Stimulated activated memory B cell treated with anti-CD40 and anti-IgM and Interleukin-4, amounts not matched to agents 10 μg/mL and 1 μg/mL and 100 μg/mL, for 72 hours (primary cell): ENCODE results near the gene HOXA3.

Experiments
- ATAC-seq: fragments of 150-1000 bp; cut with Tn5 transposase; 2 replicates; pipeline ENCODE4 v1.10.0; 2021
- H3K27ac Mint-ChIP-seq: one replicate; pipeline ENCODE4 v1.8.0; 2022; ENCODE audit warnings: mild to moderate bottlenecking, mixed read lengths
- H3K27me3 Mint-ChIP-seq: one replicate; pipeline ENCODE4 v1.8.0; 2022; ENCODE audit warnings: mixed read lengths
- H3K36me3 Mint-ChIP-seq: one replicate; pipeline ENCODE4 v1.8.0; 2022; ENCODE audit warnings: mixed read lengths
- H3K4me1 Mint-ChIP-seq: one replicate; pipeline ENCODE4 v1.8.0; 2022; ENCODE audit warnings: mixed read lengths
- H3K4me3 Mint-ChIP-seq: one replicate; pipeline ENCODE4 v1.8.0; 2022; ENCODE audit warnings: mild to moderate bottlenecking, moderate library complexity, mixed read lengths
- H3K9me3 Mint-ChIP-seq: one replicate; pipeline ENCODE4 v1.8.0; 2022; ENCODE audit warnings: mixed read lengths

HOXA3 gene

GRCh38 chr7:27151931-27152815 lies at the start of gene HOXA3:
Gene HOXA3 (minus strand): TSS chr7:27152583. CDS start chr7:27110640, 41,943 bp downstream.
- Mint-ChIP-seq H3K27ac (peak within 1 kb of the TSS; percentile 14), H3K9me3 (peaks cover 3% of the 10 kb centered on the region), H3K27me3 (peaks cover 99% of the 10 kb centered on the region), H3K36me3 (peaks cover 4% of the 10 kb centered on the region), H3K4me3 (peak within 1 kb of the TSS; percentile 75), H3K4me1 (peaks cover 49% of the 10 kb centered on the region)
- no peak for ATAC-seq

- Mint-ChIP-seq H3K9me3 (no peaks in the 10 kb centered on the region), H3K4me1 (peaks cover 43% of the 10 kb centered on the region), H3K27ac (no peak overlapping the region), H3K4me3 (peak overlapping the region; percentile 25), H3K27me3 (peaks cover 94% of the 10 kb centered on the region), H3K36me3 (no peaks in the 10 kb centered on the region)
- no peak for ATAC-seq
These were observed 49.2 kb upstream of the HOXA3 start for GRCh38 chr7:27201580-27202017.

GRCh38 chr7:27200761-27201579 lies 48.6 kb upstream of the HOXA3 start:
- peaks cover 41% of the 10 kb centered on the region for H3K4me1 Mint-ChIP-seq
- H3K27ac Mint-ChIP-seq: no peak overlapping the region
- peak overlapping the region; percentile 67 for H3K4me3 Mint-ChIP-seq
- no peaks in the 10 kb centered on the region for H3K36me3 Mint-ChIP-seq
- H3K9me3 Mint-ChIP-seq: no peaks in the 10 kb centered on the region
- no peak for ATAC-seq
- peaks cover 88% of the 10 kb centered on the region for H3K27me3 Mint-ChIP-seq

DNA sequence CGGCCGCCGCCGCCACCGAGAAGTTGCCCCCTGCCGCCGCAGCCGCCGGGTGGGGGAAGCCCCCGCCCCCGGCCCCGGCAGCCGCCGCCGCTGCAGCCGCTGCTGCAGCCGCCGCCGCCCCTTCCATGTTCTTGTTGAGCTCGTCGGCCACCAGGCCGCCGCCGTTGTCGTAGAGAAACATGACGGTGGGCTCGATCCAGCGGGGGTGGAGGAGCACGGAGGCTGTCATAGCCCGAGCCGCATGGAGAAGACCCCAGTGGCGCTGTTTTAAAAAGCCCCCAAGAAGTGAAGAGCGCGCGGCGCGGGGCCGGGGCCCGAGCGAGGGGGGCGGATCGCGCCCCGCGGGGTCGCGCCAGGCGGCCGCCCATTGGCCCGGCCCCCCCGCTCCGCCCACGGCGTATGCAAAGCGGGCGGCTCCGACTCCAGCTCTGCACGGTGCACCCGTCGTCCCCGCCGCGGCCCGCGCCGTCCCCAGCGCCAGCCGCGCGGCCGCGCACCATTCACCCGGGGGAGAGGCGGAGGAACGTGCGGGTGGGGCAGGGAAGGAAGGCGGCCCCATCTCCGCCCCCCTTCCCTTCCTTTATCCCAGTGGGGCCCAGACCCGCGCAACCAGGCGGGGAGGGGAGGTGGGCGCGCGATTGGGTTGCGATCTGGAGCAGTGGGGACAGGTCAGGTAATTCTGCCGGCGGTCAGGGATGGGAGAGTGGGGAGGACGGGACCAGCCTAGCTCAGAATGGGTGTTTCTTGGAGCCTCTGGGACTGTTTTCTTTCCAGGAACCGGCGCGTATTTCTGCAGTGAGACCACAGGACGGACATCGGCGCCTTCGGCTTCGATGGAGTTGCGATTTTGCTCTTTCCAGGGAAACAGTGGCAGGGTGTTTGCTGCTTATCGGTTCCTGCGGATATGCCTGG lies 47.7 kb upstream of the HOXA3 start, which contains the start of gene HOXA13:
TSS of gene HOXA13 (minus strand) at position 243 of the 912 bp plus-strand sequence. CDS start at position 229, 14 bp downstream.
- Mint-ChIP-seq H3K4me1 (peaks cover 36% of the 10 kb centered on the region), H3K36me3 (no peaks in the 10 kb centered on the region), H3K27me3 (peaks cover 79% of the 10 kb centered on the region), H3K9me3 (no peaks in the 10 kb centered on the region), H3K27ac (no peak within 1 kb of the TSS), H3K4me3 (peak within 1 kb of the TSS; percentile 83)
- peak; percentile 58 for ATAC-seq

DNA sequence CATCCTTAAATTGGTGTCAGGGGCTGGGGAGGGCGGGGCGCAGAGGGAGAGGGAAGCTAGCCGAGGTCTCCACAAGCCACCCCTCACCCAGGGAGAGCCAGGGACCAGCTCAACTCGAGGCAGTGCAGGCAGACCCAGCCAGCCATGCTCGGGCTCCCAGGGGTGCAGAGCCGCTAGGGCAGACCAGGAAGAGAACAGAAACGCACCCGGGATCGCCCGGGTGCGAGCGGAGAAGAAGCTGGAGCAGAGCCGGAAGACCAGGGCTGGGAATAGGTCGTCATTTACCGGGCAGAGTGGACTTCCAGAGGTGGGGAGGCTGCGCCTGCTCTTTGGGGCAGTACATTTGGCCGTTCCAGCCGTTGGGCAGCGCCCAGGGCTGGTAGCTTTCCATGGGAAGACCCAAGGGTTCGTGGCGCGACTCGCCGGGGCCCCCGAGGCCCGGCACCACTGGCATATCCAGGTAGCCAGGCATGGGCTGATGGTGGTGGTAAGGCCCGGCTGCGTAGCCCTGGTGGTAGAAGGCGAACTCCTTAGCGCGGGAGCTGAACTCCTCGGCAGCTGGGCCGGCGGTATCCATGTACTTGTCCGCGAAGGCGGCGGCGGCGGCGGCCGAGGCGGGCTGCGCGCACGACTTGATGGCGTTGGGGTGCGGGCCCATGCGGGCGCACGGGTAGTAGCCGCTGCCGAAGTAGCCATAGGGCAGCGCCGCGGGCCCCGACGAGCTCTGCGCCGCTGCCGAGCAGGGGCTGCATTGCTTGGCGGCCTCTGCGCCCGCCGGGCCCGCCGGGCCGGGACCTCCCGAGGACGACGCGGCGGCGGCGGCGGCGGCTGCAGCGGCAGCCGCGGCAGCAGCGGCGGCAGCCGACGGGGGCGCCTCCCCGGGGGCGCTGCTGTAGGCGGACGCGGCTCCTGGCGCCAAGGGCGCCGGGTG lies 46.8 kb upstream of the HOXA3 start:
- H3K27me3 Mint-ChIP-seq: peaks cover 77% of the 10 kb centered on the region
- no peaks in the 10 kb centered on the region for H3K9me3 Mint-ChIP-seq
- no peaks in the 10 kb centered on the region for H3K36me3 Mint-ChIP-seq
- ATAC-seq: no peak
- H3K27ac Mint-ChIP-seq: no peak overlapping the region
- H3K4me1 Mint-ChIP-seq: peaks cover 36% of the 10 kb centered on the region
- peak overlapping the region; percentile 60 for H3K4me3 Mint-ChIP-seq

- no peaks in the 10 kb centered on the region for H3K9me3 Mint-ChIP-seq
- no peak overlapping the region for H3K27ac Mint-ChIP-seq
- H3K4me3 Mint-ChIP-seq: no peak overlapping the region
These were observed 45.9 kb upstream of the HOXA3 start for GRCh38 chr7:27198138-27198841.

GRCh38 chr7:27197137-27198042 lies 45.0 kb upstream of the HOXA3 start:
- peaks cover 69% of the 10 kb centered on the region for H3K27me3 Mint-ChIP-seq
- no peak overlapping the region for H3K4me3 Mint-ChIP-seq
- H3K27ac Mint-ChIP-seq: no peak overlapping the region
- peaks cover 35% of the 10 kb centered on the region for H3K4me1 Mint-ChIP-seq
- no peaks in the 10 kb centered on the region for H3K36me3 Mint-ChIP-seq
- no peaks in the 10 kb centered on the region for H3K9me3 Mint-ChIP-seq
- ATAC-seq: no peak

More at GRCh38 chr7:27198138-27198841, 45.9 kb upstream of the HOXA3 start:
- H3K36me3 Mint-ChIP-seq: no peaks in the 10 kb centered on the region
- ATAC-seq: no peak
- H3K4me1 Mint-ChIP-seq: peaks cover 36% of the 10 kb centered on the region
- peaks cover 77% of the 10 kb centered on the region for H3K27me3 Mint-ChIP-seq

DNA sequence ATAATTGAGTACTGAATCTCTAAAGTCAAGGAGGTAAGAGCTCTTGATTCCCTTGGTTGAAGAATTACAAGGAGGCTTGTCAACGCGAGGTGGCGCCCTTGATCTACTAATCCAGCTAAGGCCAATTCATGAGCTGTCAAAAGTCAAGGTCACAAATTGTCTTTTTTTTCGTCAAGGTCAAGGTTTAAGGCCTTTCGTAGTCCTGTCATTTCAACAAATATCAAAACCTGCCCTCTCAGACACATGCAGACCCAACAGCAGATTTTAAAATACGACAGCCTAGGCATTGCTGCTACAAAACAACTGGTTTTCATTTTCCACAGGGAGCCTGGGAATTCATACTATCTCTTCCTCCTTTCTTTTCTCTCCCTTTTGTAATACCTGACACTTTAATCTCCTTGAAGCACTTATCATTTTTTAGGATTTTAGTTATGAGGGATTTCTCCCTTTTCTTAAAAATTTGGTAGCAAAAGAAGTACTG lies 43.9 kb upstream of the HOXA3 start:
- no peak for ATAC-seq
- H3K27ac Mint-ChIP-seq: no peak overlapping the region
- no peak overlapping the region for H3K4me3 Mint-ChIP-seq
- H3K27me3 Mint-ChIP-seq: peaks cover 69% of the 10 kb centered on the region
- peaks cover 26% of the 10 kb centered on the region for H3K4me1 Mint-ChIP-seq
- no peaks in the 10 kb centered on the region for H3K9me3 Mint-ChIP-seq
- H3K36me3 Mint-ChIP-seq: no peaks in the 10 kb centered on the region

DNA sequence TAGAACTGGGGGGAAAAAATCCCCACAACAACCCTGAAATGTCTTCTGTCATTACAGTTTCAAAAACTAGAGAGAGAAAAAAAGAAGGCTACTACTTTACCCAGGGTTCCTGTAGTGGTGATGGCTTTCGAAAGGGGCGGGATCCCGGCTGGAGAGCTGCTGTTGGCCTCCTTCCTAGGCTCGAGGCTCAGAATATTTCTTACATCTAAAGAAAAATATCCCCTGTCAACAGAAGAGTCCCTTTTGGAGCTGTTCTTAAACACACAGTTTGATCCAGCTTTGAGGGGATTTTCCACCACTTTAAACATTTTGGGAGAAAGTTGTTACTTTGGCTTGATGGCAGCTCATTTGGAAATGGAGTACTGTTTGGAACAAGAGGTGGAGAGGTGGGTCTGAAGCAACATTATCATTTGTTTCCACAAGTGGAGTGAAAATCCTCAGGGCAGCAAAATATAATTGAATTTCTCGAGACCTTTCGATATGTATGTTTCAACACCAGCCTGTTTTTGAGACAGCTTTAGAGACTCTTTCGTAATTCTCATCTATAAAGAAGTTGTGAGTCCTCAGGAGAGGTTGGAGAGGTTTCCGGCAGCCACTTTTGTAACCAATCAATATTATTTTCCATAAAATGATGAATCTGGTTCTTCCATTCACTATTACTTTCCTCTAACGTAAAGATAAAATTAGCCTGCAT lies 42.5 kb upstream of the HOXA3 start:
- ATAC-seq: no peak
- Mint-ChIP-seq H3K9me3 (no peaks in the 10 kb centered on the region), H3K27ac (no peak overlapping the region), H3K36me3 (no peaks in the 10 kb centered on the region), H3K4me3 (no peak overlapping the region), H3K4me1 (peaks cover 11% of the 10 kb centered on the region), H3K27me3 (peaks cover 69% of the 10 kb centered on the region)

DNA sequence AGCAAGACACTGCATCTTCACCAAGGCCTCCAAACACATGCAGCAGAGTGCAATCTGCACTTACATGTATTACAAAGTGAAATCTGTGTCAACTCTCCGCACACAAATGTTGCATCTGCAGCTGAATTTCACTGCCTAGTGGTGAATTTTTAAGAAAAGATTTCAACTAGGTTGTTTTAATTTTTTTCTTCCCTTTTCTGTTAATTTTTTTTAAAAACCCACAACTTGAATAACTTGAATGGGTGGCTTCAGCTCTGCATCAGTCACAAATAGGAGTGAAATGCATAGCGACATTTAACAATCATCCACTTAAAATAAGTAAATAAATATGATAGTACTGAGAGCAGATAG lies 41.6 kb upstream of the HOXA3 start:
- no peak for ATAC-seq
- Mint-ChIP-seq H3K27ac (no peak overlapping the region), H3K4me1 (peaks cover 13% of the 10 kb centered on the region), H3K4me3 (no peak overlapping the region), H3K27me3 (peaks cover 71% of the 10 kb centered on the region), H3K36me3 (no peaks in the 10 kb centered on the region), H3K9me3 (no peaks in the 10 kb centered on the region)

GRCh38 chr7:27193335-27194001 lies 41.1 kb upstream of the HOXA3 start:
- Mint-ChIP-seq H3K9me3 (no peaks in the 10 kb centered on the region), H3K27ac (no peak overlapping the region), H3K4me3 (no peak overlapping the region), H3K36me3 (no peaks in the 10 kb centered on the region), H3K27me3 (peaks cover 71% of the 10 kb centered on the region), H3K4me1 (peaks cover 13% of the 10 kb centered on the region)
- no peak for ATAC-seq
